Esophagus squamous epithelium (tissue), 5 donors: ENCODE measurements around the gene SNCB. TPM values are rescaled to one million over a fixed set of nuclear protein-coding genes. Genes with fewer than 3 reads are reported as not detected.

Experiments used
- DNase-seq: peaks from one replicate; lab custom pipeline; 2025; lab: John Stamatoyannopoulos, UW
- H3K27ac ChIP-seq, 4 donors: fragments of 200-600 bp; sonication (generic); one replicate each; pipeline ENCODE4 v1.5.1; 2016 to 2019; ENCODE audit warnings: mild to moderate bottlenecking in 1 of 4
- H3K27me3 ChIP-seq, 4 donors: fragments of 200-600 bp; sonication (generic); 1 replicate in 3 of 4; 2 replicates in 1 of 4; pipeline versions ENCODE4 v1.5.1 to v1.6.0; 2017 to 2021; ENCODE audit warnings: antibody characterized with exemption in 1 of 4
- H3K36me3 ChIP-seq, 3 donors: fragments of 200-600 bp; sonication (generic); one replicate each; pipeline ENCODE4 v1.5.1; 2016 to 2019
- H3K4me1 ChIP-seq, 3 donors: fragments of 200-600 bp; sonication (generic); one replicate each; pipeline ENCODE4 v1.5.1; 2017 to 2019
- H3K4me3 ChIP-seq, 4 donors: fragments of 200-600 bp; sonication (generic); 1 replicate in 3 of 4; 2 replicates in 1 of 4; pipeline ENCODE4 v1.5.1; 2016 to 2019; ENCODE audit warnings: mild to moderate bottlenecking in 2 of 4, moderate library complexity in 1 of 4
- H3K9me3 ChIP-seq, 3 donors: fragments of 200-600 bp; sonication (generic); one replicate each; pipeline ENCODE4 v1.5.1; 2016 to 2019
- POLR2A ChIP-seq, 4 donors: fragments of 450-650 bp; IDR thresholded peaks; one replicate each; pipeline ENCODE4 v1.6.1; 2017; ENCODE audit warnings: antibody characterized with exemption in 4 of 4, mild to moderate bottlenecking in 4 of 4, moderate library complexity in 3 of 4
- WGBS, 2 donors: methylation state at CpG; one replicate each; pipeline ENCODE4 v1.1.5; 2018; 5-methylcytosine and 5-hydroxymethylcytosine counted together
- intact Hi-C: fragments of 100-400 bp; cut with DNase I; formaldehyde crosslinking; loops from one replicate; pipeline ENCODE4 v1.15.0; 2022
- total RNA-seq, 4 donors: library from RNA; depleted of rRNA; stranded (reverse); fragments of >200 nt; gene quantifications; one replicate each; pipeline ENCODE4 v1.1.0, GENCODE V29; 2016
- TF ChIP-seq, protein P1 (sequence below), 6 experiments: fragments of 450-650 bp in 4 of 6; fragments of 200-600 bp in 2 of 6; sonication (generic) in 2 of 6; IDR thresholded peaks; one replicate each; pipeline ENCODE4 v1.5.1; 2016 to 2019; ENCODE audit warnings: antibody characterized with exemption in 6 of 6, mild to moderate bottlenecking in 4 of 6, moderate library complexity in 4 of 6
- donor health status: DM: yes; HTN: yes; CAD: no.

The SNCB gene
- total RNA-seq, 4 donors from 2014 or later: not detected

DNA sequence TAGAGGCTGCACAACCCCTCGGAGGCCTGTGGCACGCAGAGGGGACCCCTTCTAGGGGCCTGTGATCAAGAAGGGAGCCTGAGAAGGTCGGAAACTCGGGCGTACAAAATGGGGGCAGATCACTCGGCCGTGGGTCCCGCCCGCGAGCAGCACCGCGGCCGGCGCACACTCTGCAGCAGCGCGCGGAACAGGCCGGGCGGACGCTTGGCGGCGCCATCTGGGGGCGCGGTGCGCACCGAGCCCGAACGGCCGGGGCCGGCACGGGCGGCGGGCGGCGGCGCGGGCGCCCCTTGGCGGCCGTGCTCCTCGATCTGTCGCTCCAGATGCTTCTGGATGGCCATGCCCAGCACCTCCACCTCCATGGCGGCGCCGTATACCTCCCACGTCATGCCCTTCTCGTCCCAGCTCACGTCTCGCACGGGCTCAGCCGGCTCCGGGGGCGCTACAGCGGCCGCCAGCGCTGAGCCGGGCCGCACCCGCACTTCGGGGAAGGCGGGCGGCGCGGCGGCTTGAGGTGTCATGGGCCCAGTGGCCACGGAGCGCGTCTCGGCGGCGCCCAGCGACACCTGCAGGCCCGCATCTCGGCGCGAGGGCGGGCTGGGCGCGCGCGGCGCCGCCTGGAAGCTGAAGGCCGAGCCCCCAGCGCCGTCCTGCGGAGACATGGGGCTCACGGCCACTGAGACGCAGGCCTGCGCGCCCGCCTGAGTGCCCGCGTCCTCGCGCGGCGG, 33.5 kb downstream of the SNCB start:
- Histone ChIP-seq H3K27me3 (peaks cover 0 to 50% (median 0%) of the 10 kb centered on the region in 4 donors), H3K4me3 (peak overlapping the region; percentile 20 to 65 (median 40)), H3K27ac (no peak overlapping the region), H3K36me3 (no peaks in the 10 kb centered on the region), H3K9me3 (no peaks in the 10 kb centered on the region), H3K4me1 (peaks cover 3 to 12% (median 8%) of the 10 kb centered on the region in 3 donors)
- intact Hi-C loops: no loop called here
- TF ChIP-seq POLR2A (IDR thresholded peaks at IDR 0.05): no peak
- TF ChIP-seq, protein P1, sequence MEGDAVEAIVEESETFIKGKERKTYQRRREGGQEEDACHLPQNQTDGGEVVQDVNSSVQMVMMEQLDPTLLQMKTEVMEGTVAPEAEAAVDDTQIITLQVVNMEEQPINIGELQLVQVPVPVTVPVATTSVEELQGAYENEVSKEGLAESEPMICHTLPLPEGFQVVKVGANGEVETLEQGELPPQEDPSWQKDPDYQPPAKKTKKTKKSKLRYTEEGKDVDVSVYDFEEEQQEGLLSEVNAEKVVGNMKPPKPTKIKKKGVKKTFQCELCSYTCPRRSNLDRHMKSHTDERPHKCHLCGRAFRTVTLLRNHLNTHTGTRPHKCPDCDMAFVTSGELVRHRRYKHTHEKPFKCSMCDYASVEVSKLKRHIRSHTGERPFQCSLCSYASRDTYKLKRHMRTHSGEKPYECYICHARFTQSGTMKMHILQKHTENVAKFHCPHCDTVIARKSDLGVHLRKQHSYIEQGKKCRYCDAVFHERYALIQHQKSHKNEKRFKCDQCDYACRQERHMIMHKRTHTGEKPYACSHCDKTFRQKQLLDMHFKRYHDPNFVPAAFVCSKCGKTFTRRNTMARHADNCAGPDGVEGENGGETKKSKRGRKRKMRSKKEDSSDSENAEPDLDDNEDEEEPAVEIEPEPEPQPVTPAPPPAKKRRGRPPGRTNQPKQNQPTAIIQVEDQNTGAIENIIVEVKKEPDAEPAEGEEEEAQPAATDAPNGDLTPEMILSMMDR (IDR thresholded peaks at IDR 0.05): peak in 3 of 6 experiments; percentile 13 to 43 (median 28)
- no peak for DNase-seq
- no CpG with 5 or more reads among the region's 98 CpGs for WGBS, 2 donors

DNA sequence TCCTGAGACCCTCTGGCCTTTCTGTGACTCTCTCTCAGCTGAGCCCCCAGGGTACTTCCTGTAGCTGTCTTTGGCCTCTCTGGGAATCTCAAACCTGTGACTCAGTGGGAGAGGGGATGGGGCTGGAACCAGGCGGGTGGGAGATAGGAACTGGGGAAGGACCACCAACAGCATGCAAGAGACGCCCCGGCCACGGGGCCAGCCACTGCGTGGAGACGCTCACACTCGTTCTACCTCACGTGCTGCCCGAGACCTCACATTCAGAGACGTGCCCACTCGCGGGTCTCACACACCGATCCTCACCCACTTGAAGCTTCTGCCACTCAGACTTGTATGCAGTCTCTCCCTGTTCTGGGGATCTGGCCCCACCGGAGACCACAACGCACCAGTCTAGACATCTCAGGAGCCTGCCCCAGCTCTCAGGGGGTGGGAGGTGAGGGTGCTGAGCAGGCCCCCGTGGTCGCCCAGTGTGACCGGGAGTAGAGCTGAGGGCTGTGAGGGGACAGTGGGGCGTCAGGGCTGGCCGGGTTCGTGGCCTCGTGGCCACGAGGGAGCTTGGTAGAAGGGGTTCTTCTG, 34.2 kb downstream of the SNCB start:
- WGBS, 2 donors: 90% methylated on average over 2 of the region's 23 CpGs; no CpG with 5 or more reads in 1 of the 2 donors
- no peaks in the 10 kb centered on the region for H3K36me3 ChIP-seq
- no peaks in the 10 kb centered on the region for H3K9me3 ChIP-seq
- no peak for DNase-seq
- TF ChIP-seq POLR2A (IDR thresholded peaks at IDR 0.05): no peak
- TF ChIP-seq, protein P1 (IDR thresholded peaks at IDR 0.05): no peak
- H3K4me3 ChIP-seq: peak overlapping the region in 2 of 4 donors; percentile 49 to 65
- peaks cover 3 to 12% (median 8%) of the 10 kb centered on the region in 3 donors for H3K4me1 ChIP-seq
- H3K27ac ChIP-seq: no peak overlapping the region
- intact Hi-C loops: no loop called here
- H3K27me3 ChIP-seq: peaks cover 0 to 49% (median 0%) of the 10 kb centered on the region in 4 donors

DNA sequence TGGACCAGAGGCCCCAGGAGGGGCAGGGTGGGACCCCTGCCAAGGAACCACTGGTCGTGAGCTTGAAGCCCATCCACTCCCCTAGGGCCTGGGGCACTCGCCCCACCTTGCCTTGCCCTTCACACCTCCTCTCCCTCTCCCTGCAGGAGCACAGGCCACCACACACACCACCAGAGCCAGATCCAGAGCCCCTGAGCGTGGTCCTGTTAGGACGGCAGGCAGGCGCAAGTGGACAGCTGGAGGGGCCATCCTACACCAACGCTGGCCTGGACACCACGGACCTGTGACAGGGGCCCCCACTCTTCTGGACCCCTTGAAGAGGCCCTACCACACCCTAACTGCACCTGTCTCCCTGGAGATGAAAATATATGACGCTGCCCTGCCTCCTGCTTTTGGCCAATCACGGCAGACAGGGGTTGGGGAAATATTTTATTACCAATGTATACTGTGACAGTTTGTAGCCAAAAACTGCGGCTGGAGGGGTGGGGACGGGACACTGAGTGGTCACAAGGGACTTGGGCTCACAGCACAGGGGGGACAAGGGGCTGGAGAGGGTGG, 34.9 kb downstream of the SNCB start:
- Histone ChIP-seq H3K27me3 (peaks cover 0 to 49% (median 0%) of the 10 kb centered on the region in 4 donors), H3K27ac (no peak overlapping the region), H3K4me1 (peaks cover 3 to 12% (median 8%) of the 10 kb centered on the region in 3 donors), H3K9me3 (no peaks in the 10 kb centered on the region), H3K4me3 (no peak overlapping the region), H3K36me3 (no peaks in the 10 kb centered on the region)
- no peak for DNase-seq
- intact Hi-C loops: no loop called here
- TF ChIP-seq, protein P1 (IDR thresholded peaks at IDR 0.05): no peak
- TF ChIP-seq POLR2A (IDR thresholded peaks at IDR 0.05): no peak
- 61 to 89% methylated on average over 4 to 6 of the region's 11 CpGs for WGBS, 2 donors

DNA sequence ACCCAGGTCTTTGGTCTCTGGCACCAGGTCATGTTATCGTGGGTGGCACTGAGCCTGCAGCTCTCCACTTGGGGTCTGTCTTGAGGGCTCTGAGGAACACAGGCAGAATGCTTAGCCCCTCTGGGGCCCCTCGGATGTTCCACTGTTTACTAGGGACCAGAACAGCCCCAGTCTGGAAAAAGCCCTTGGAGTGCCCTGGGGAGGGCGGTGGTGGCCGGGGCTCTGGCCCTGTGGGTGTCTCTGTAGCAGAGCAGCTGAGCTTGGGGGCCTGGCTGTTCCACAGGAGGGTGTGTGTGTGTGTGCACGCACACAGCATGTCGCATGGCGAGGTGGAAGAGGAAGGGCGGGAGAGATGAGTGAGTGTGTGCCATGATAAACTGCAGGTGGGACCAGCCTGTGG, 35.8 kb downstream of the SNCB start:
- no peak for TF ChIP-seq POLR2A (IDR thresholded peaks at IDR 0.05)
- TF ChIP-seq, protein P1 (IDR thresholded peaks at IDR 0.05): no peak
- no peaks in the 10 kb centered on the region for H3K36me3 ChIP-seq
- intact Hi-C loops: no loop called here
- H3K4me3 ChIP-seq: no peak overlapping the region
- no peaks in the 10 kb centered on the region for H3K9me3 ChIP-seq
- H3K27me3 ChIP-seq: peaks cover 0 to 49% (median 0%) of the 10 kb centered on the region in 4 donors
- H3K4me1 ChIP-seq: peaks cover 3 to 12% (median 8%) of the 10 kb centered on the region in 3 donors
- H3K27ac ChIP-seq: no peak overlapping the region
- 80 to 86% methylated on average over 1 to 6 of the region's 8 CpGs for WGBS, 2 donors
- DNase-seq: no peak
